ENCODE results near the gene LAMB4. TPM values are rescaled to one million over a fixed set of nuclear protein-coding genes. Genes with fewer than 3 reads are reported as not detected.

Gene LAMB4
- total and polyA plus RNA-seq, 2 donors (not counting 1 experiment from before 2014, with no cell fraction given): not detected

GRCh38 chr7:108164946-108165345 is 34.8 kb upstream of the LAMB4 start:
- H3K79me2 ChIP-seq (ENCODE audit: control insufficient read depth, insufficient read depth, low read length): no peaks in the 10 kb centered on the region
- intact Hi-C loops (cut with micrococcal nuclease): no loop called here
- no peak overlapping the region for H2AFZ ChIP-seq (ENCODE audit: insufficient read depth, low read depth, low read length, poor library complexity, severe bottlenecking)
- H3K36me3 ChIP-seq (replicated peaks in 1 of 2; ENCODE audit: control extremely low read depth in 1 of 2, control insufficient read depth in 1 of 2, extremely low read depth in 1 of 2, insufficient read depth in 2 of 2, low read length in 1 of 2): no peaks in the 10 kb centered on the region
- POLR2A ChIA-PET: no interaction called here
- DNase-seq: no peak
- no peaks in the 10 kb centered on the region for H3K4me1 ChIP-seq (ENCODE audit: control insufficient read depth in 2 of 2, insufficient read depth in 2 of 2, low read length in 2 of 2)
- TF ChIP-seq CTCF (IDR thresholded peaks at IDR 0.05): no peak
- no peak for TF ChIP-seq EZH2 (IDR thresholded peaks at IDR 0.05; ENCODE audit: borderline replicate concordance, insufficient read depth, low read depth, low read length, poor library complexity, severe bottlenecking)
- no peak overlapping the region for H3K4me3 ChIP-seq (ENCODE audit: control extremely low read depth in 1 of 5, extremely low read depth in 1 of 5, insufficient read depth in 1 of 5, low read depth in 2 of 5, low read length in 4 of 5)
- H3K27ac ChIP-seq (ENCODE audit: low read length in 2 of 2): no peak overlapping the region
- H3K27me3 ChIP-seq (replicated peaks in 1 of 4; ENCODE audit: control extremely low read depth in 1 of 4, control insufficient read depth in 3 of 4, insufficient read depth in 4 of 4, low read length in 3 of 4): no peaks in the 10 kb centered on the region
- ATAC-seq (ENCODE audit: low read depth): no peak
- WGBS (ENCODE audit: insufficient coverage): 67% methylated on average over 3 of the region's 6 CpGs
- no peaks in the 10 kb centered on the region for H3K9me3 ChIP-seq (ENCODE audit: control extremely low read depth in 1 of 3, control insufficient read depth in 2 of 3, insufficient read depth in 1 of 3, low read length in 2 of 3)
- Mint-ChIP-seq H3K27ac (no peak overlapping the region), H3K27me3 (peaks cover 5% of the 10 kb centered on the region), H3K4me3 (no peak overlapping the region), H3K4me1 (no peaks in the 10 kb centered on the region), H3K9me3 (ENCODE audit: insufficient read depth) (peaks cover 3% of the 10 kb centered on the region)
- no peak overlapping the region for H3K9ac ChIP-seq (ENCODE audit: low read length)
- CTCF ChIA-PET: no interaction called here
- no peaks in the 10 kb centered on the region for H4K20me1 ChIP-seq (ENCODE audit: control insufficient read depth, insufficient read depth, low read length, poor library complexity, severe bottlenecking)
- H3K4me2 ChIP-seq (replicated peaks; ENCODE audit: low read depth, low read length, poor library complexity, severe bottlenecking): no peak overlapping the region

GRCh38 chr7:108164342-108164741 is 34.2 kb upstream of the LAMB4 start:
- Histone ChIP-seq H3K27me3 (replicated peaks in 1 of 4; ENCODE audit: control extremely low read depth in 1 of 4, control insufficient read depth in 3 of 4, insufficient read depth in 4 of 4, low read length in 3 of 4) (peaks cover 0 to 1% (median 0%) of the 10 kb centered on the region in 4 experiments), H4K20me1 (ENCODE audit: control insufficient read depth, insufficient read depth, low read length, poor library complexity, severe bottlenecking) (no peaks in the 10 kb centered on the region), H3K4me1 (ENCODE audit: control insufficient read depth in 2 of 2, insufficient read depth in 2 of 2, low read length in 2 of 2) (no peaks in the 10 kb centered on the region), H3K9ac (ENCODE audit: low read length) (no peak overlapping the region), H3K79me2 (ENCODE audit: control insufficient read depth, insufficient read depth, low read length) (no peaks in the 10 kb centered on the region), H3K36me3 (replicated peaks in 1 of 2; ENCODE audit: control extremely low read depth in 1 of 2, control insufficient read depth in 1 of 2, extremely low read depth in 1 of 2, insufficient read depth in 2 of 2, low read length in 1 of 2) (no peaks in the 10 kb centered on the region), H2AFZ (ENCODE audit: insufficient read depth, low read depth, low read length, poor library complexity, severe bottlenecking) (no peak overlapping the region), H3K4me2 (replicated peaks; ENCODE audit: low read depth, low read length, poor library complexity, severe bottlenecking) (no peak overlapping the region), H3K4me3 (ENCODE audit: control extremely low read depth in 1 of 5, extremely low read depth in 1 of 5, insufficient read depth in 1 of 5, low read depth in 2 of 5, low read length in 4 of 5) (no peak overlapping the region), H3K9me3 (ENCODE audit: control extremely low read depth in 1 of 3, control insufficient read depth in 2 of 3, insufficient read depth in 1 of 3, low read length in 2 of 3) (no peaks in the 10 kb centered on the region), H3K27ac (ENCODE audit: low read length in 2 of 2) (no peak overlapping the region)
- H3K27ac Mint-ChIP-seq: no peak overlapping the region
- WGBS (ENCODE audit: insufficient coverage): 76% methylated on average over 5 of the region's 6 CpGs
- ChIA-PET POLR2A (no interaction called here), CTCF (no interaction called here)
- H3K4me3 Mint-ChIP-seq: no peak overlapping the region
- H3K9me3 Mint-ChIP-seq (ENCODE audit: insufficient read depth): peaks cover 3% of the 10 kb centered on the region
- DNase-seq: no peak
- ATAC-seq (ENCODE audit: low read depth): no peak
- peaks cover 9% of the 10 kb centered on the region for H3K27me3 Mint-ChIP-seq
- intact Hi-C loops (cut with micrococcal nuclease): no loop called here
- no peaks in the 10 kb centered on the region for H3K4me1 Mint-ChIP-seq
- TF ChIP-seq CTCF (IDR thresholded peaks at IDR 0.05): no peak
- TF ChIP-seq EZH2 (IDR thresholded peaks at IDR 0.05; ENCODE audit: borderline replicate concordance, insufficient read depth, low read depth, low read length, poor library complexity, severe bottlenecking): no peak
